ENCODE measurements around the gene PLD4. TPM values are rescaled to one million over a fixed set of nuclear protein-coding genes. Genes with fewer than 3 reads are reported as not detected.

Gene PLD4
- total RNA-seq, 4 donors from 2014 or later = under 0.01 to 1.3 TPM; not detected in 2

DNA sequence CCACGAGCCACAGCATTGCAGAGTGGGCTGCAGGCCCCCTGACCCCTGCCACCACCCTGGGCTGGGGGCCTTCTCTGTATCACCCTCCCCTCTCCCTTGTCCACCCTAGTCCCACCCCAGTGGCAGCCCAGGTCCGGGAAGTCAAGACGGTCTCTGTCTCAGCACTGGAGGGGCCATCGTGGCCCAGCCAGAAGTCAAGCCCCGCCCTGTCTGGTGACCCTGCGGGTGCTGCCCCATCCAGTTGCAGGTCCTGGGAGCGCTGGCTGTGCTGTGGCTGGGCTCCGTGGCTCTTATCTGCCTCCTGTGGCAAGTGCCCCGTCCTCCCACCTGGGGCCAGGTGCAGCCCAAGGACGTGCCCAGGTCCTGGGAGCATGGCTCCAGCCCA is 2.7 kb downstream of the PLD4 start:
- TF ChIP-seq, protein P1, sequence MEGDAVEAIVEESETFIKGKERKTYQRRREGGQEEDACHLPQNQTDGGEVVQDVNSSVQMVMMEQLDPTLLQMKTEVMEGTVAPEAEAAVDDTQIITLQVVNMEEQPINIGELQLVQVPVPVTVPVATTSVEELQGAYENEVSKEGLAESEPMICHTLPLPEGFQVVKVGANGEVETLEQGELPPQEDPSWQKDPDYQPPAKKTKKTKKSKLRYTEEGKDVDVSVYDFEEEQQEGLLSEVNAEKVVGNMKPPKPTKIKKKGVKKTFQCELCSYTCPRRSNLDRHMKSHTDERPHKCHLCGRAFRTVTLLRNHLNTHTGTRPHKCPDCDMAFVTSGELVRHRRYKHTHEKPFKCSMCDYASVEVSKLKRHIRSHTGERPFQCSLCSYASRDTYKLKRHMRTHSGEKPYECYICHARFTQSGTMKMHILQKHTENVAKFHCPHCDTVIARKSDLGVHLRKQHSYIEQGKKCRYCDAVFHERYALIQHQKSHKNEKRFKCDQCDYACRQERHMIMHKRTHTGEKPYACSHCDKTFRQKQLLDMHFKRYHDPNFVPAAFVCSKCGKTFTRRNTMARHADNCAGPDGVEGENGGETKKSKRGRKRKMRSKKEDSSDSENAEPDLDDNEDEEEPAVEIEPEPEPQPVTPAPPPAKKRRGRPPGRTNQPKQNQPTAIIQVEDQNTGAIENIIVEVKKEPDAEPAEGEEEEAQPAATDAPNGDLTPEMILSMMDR (IDR thresholded peaks at IDR 0.05; ENCODE audit: low read depth) = no peak

DNA sequence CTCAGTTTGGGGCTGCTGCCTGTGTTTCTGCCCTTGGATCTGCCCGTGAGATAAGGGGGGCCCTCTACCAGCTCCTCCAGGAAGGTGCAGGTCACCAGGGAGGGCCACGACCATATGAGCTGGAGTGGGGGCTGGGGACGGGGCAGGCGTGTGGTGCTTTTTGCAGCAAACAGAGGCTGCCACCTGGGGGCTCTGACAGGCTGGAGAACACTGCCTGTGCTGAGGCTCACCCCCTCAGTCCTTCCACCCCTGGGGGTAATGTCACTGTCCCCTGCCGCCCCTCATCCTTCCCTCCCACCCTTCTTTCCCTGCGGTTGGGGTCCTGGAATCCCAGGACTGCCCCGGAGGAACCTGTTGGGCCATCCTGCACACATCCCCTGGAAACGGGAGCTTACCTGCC is 3.2 kb downstream of the PLD4 start:
- TF ChIP-seq, protein P1 (IDR thresholded peaks at IDR 0.05; ENCODE audit: low read depth) = no peak

DNA sequence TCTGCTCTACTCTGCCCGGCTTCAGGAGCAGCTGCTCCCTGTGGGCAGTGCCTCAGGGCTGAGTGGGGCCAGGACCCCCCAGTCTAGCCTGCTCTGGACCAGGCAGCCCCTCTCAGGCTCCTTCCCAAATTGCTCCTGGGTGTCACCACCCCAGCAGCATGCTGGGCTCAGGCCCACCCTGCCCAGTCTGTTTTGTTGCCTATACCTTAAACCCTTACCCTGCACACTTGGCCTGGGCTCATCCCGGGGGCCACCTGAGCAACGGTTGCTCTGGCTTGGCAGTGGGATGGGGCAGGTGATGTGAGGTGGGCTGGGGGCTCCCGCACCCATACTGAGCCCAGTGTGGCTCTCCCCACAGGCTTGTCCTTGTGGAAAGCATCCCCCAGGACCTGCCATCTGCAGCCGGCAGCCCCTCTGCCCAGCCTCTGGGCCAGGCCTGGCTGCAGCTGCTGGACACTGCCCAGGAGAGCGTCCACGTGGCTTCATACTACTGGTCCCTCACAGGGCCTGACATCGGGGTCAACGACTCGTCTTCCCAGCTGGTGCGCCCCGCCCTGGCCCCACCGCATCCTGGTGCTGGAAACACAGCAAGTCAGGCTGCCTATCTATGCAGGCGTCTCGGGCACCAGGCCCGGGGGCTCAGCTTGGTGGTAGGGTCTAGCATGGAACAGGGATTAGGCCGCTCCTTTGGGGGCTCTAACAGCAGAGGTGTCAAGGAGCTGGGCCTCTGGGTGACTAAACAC is 3.9 kb downstream of the PLD4 start:
- TF ChIP-seq, protein P1 (IDR thresholded peaks at IDR 0.05; ENCODE audit: low read depth) = no peak

DNA sequence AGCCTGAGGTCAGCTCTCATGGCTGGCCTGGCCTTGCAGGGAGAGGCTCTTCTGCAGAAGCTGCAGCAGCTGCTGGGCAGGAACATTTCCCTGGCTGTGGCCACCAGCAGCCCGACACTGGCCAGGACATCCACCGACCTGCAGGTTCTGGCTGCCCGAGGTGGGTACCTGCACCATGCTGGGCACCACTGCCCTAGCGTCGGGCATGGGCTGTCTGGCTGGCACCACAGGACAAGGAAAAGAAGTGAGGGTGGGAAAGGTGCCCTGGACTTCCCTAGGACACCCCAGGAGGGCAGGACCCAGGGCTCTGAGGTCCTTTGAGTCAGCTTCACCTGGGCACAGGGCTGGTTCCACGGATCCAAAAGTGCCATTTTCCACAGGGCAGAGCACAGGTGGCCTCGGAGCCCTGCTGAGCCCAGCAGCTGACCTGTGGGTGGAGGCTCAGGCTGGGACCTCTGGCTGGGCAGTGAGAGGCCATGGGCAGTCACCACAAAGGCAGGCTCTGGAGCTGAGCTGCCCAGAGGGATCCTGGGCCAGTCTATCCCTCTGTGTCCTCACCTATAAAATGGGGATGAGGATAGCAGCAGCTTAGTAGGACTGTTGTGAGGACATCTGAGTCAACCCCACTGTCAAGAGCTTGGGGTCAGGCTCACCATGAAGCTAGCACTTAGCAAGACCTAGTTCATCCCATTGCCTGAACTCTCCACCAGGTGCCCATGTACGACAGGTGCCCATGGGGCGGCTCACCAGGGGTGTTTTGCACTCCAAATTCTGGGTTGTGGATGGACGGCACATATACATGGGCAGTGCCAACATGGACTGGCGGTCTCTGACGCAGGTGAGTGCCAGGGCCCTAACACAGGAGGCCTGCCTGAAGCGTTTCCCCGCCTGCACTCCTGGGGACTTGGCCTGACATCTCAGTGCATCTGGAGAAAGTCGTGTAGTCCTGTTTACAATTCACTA is 4.9 kb downstream of the PLD4 start:
- TF ChIP-seq, protein P1 (IDR thresholded peaks at IDR 0.05; ENCODE audit: low read depth) = no peak

DNA sequence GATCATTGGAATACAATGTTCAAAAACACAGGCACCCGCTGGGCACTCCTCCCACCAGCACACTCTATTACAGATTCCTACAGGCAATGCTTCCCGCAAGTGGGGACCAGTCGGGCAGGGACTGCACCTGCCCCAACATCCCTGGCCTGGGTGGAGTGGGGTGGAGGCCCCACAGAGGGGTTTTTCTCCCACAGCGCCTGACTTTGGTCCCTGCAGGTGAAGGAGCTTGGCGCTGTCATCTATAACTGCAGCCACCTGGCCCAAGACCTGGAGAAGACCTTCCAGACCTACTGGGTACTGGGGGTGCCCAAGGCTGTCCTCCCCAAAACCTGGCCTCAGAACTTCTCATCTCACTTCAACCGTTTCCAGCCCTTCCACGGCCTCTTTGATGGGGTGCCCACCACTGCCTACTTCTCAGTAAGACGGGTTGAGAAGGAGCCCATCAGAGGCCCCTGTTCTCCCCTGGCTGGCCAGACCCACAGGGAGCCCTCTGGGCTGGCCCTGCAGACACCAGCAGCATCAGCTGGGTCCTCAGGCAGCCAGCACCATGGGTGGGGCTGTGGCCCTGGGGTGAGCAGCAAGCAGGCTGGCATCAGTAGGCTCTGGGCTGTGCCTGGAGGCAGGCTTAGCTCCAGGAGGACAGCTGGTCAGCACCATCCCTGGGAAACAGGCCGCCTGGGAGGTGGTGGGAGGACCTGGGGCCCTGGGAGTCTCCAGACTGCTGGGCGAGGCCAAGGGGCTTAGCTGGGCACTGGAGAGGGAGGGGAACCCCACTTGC is 6.0 kb downstream of the PLD4 start:
- TF ChIP-seq, protein P1 (IDR thresholded peaks at IDR 0.05; ENCODE audit: low read depth) = no peak

DNA sequence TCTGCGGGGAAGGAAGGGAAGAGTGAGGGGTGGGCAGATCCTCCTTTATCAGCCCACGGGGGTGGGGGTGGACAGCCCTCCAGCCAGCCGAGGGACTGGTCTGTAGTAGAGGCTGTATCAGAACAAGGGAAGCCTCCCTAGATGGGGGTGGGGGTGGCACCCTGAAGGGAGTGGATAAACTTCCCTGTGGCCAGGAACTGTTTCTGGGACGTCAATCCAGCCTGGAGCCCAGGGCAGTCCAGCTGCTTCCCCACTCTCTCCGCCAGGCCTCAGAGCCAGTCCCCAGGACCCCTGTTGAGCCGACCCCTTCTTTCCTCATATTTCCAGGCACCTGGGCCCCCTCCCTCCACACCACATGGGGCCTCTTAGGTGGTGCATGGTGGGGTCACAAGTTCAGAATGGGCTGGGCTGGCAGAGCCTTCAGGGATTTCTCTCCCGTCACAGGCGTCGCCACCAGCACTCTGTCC is 6.7 kb downstream of the PLD4 start:
- TF ChIP-seq, protein P1 (IDR thresholded peaks at IDR 0.05; ENCODE audit: low read depth) = no peak

Measured in subcutaneous adipose tissue (tissue), 4 donors.